ENCODE measurements around the gene TMCC2. TPM values are rescaled to one million over a fixed set of nuclear protein-coding genes. Genes with fewer than 3 reads are reported as not detected.

TMCC2 gene
- total and polyA plus RNA-seq, 11 donors = 0.97 to 5.1 (median 2.0) TPM

DNA sequence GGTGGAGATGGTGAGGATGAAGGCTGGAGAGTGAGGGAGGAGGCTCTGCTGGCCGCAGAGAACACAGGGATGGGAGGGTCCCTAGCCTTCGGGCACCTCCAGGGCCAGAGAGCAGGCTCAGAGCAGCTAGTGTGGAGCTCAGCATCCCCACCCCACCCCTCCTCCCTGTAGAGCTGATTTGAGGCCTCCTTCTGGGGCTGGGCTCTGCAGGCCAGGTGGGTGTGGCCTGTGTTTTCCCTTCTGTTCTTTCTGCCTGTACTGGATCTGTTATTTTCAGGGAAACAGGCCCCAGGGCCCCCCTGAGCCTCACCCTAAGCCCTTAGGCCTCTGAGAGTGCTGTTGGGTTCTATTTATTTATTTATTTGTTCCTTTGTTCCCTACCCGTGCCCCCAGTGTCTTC is 44.8 kb downstream of the TMCC2 start:
- intact Hi-C loops (cut with DNase I) = loop anchor here in 2 of 10 donors (2.0 to 10.0 kb wide), 3 partner anchors 52 to 252 kb away; no protein-coding TSS in a partner anchor
- no peaks in the 10 kb centered on the region for H3K27me3 ChIP-seq
- 86 to 95% (median 86%) methylated on average over 3 of the region's 3 CpGs for WGBS, 4 donors
- H3K9me3 ChIP-seq = no peaks in the 10 kb centered on the region
- DNase-seq (no peak), ATAC-seq (no peak)
- TF ChIP-seq, protein P1, sequence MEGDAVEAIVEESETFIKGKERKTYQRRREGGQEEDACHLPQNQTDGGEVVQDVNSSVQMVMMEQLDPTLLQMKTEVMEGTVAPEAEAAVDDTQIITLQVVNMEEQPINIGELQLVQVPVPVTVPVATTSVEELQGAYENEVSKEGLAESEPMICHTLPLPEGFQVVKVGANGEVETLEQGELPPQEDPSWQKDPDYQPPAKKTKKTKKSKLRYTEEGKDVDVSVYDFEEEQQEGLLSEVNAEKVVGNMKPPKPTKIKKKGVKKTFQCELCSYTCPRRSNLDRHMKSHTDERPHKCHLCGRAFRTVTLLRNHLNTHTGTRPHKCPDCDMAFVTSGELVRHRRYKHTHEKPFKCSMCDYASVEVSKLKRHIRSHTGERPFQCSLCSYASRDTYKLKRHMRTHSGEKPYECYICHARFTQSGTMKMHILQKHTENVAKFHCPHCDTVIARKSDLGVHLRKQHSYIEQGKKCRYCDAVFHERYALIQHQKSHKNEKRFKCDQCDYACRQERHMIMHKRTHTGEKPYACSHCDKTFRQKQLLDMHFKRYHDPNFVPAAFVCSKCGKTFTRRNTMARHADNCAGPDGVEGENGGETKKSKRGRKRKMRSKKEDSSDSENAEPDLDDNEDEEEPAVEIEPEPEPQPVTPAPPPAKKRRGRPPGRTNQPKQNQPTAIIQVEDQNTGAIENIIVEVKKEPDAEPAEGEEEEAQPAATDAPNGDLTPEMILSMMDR (IDR thresholded peaks at IDR 0.05) = no peak
- no peak for TF ChIP-seq POLR2A (IDR thresholded peaks at IDR 0.05)
- no peaks in the 10 kb centered on the region for H3K36me3 ChIP-seq
- H3K4me1 ChIP-seq = peaks cover 0 to 36% (median 11%) of the 10 kb centered on the region in 12 donors
- no peak overlapping the region for H3K4me3 ChIP-seq
- H3K27ac ChIP-seq = no peak overlapping the region

DNA sequence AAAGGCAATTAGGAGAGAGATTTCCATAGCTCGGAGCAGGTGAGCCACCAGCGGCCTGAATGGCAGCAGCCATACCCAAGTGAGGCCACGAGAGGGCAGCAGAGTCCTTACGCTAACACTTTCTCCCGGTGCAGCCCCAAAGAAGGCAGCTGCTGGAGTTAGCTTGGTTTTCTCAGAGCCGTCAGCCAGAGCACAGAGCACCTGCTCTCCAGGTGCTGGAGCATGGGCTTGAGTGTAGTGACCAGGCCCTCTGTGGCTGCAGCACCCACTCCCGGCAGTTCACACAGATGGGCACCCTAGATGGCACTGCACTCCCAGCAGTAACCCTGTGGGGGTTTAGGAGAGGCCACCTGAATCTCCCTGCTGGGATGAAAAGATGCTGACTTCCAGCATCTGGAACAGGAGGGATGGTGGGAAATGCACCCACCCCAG is 45.8 kb downstream of the TMCC2 start:
- DNase-seq (peak; percentile 75 to 90 (median 80)), ATAC-seq (peak; percentile 70 to 87 (median 78))
- H3K36me3 ChIP-seq = no peaks in the 10 kb centered on the region
- H3K4me3 ChIP-seq = no peak overlapping the region
- H3K9me3 ChIP-seq = no peaks in the 10 kb centered on the region
- intact Hi-C loops (cut with DNase I) = loop anchor here in 9 of 10 donors (1.0 to 10.0 kb wide), 4 partner anchors 51 to 251 kb away; no protein-coding TSS in a partner anchor
- H3K27me3 ChIP-seq = no peaks in the 10 kb centered on the region
- H3K4me1 ChIP-seq = peaks cover 0 to 33% (median 11%) of the 10 kb centered on the region in 12 donors
- no peak for TF ChIP-seq POLR2A (IDR thresholded peaks at IDR 0.05)
- TF ChIP-seq, protein P1 (IDR thresholded peaks at IDR 0.05) = peak; percentile 93 to 99 (median 99)
- H3K27ac ChIP-seq = no peak overlapping the region
- 10 to 20% (median 12%) methylated on average over 5 to 7 of the region's 7 CpGs; no CpG with 5 or more reads in 1 of the 4 donors for WGBS, 4 donors

DNA sequence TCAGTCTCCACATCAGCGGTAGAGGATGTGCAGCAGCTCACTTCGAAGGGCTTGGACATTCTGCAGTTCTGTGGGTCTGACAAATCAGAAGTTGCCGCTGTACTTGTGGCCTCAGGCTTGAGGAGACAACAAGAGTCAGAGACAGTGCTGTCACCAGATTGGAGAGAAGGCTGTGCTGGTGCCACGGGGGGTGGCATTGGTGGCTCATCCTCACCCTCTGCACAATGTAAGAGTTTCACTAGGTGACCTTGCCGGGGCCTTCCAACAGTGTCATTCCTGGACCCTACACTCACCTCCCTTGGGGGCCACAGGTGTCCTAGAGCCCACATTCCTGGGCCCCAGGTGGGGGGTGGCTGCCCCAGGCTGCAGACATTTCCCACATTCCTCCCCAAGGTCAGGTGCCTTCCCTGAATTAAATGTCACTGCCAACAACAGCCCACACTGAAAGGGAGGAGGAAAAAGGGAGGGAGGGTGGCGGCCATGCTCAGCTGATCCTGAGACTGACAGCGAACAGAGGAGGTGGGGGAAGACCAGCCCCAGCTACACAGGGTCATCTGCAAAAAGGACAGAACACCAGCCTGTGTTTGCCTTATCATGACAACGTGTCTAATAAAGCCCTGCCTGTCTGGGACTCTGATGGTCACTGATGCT is 46.4 kb downstream of the TMCC2 start:
- Histone ChIP-seq H3K27ac (no peak overlapping the region), H3K9me3 (no peaks in the 10 kb centered on the region), H3K4me3 (no peak overlapping the region), H3K36me3 (no peaks in the 10 kb centered on the region), H3K4me1 (peaks cover 0 to 33% (median 11%) of the 10 kb centered on the region in 12 donors), H3K27me3 (no peaks in the 10 kb centered on the region)
- intact Hi-C loops (cut with DNase I) = loop anchor here in 2 of 10 donors (1.0 to 10.0 kb wide), 3 partner anchors 51 to 251 kb away; no protein-coding TSS in a partner anchor
- TF ChIP-seq POLR2A (IDR thresholded peaks at IDR 0.05) = no peak
- TF ChIP-seq, protein P1 (IDR thresholded peaks at IDR 0.05) = no peak
- DNase-seq (no peak), ATAC-seq (no peak)
- 71 to 80% (median 78%) methylated on average over 8 of the region's 8 CpGs for WGBS, 4 donors

DNA sequence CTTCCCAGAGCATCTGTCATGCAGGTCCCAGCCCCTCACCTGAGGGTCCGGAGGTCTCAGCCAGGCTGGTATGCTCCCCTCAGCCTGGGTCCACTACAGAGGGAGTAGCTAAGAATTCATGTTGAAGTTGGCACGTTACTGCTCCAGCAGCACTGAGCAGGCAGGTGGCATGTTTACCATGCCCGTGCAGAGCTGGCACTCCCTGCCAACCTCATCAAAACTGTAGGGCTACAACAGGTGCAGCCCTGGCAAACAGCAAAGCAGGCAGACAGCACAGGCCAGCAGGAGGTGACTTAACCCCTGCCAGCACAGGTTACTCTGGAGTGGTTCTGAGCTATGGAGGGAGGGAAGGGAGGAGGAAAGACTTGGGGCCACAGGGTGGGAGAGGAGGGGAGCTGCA is 47.4 kb downstream of the TMCC2 start:
- no peaks in the 10 kb centered on the region for H3K9me3 ChIP-seq
- 87 to 100% (median 89%) methylated on average over 3 of the region's 3 CpGs for WGBS, 4 donors
- intact Hi-C loops (cut with DNase I) = loop anchor here in 1 of 10 donors (10.0 kb wide), 2 partner anchors 210 to 250 kb away; no protein-coding TSS in a partner anchor
- no peaks in the 10 kb centered on the region for H3K27me3 ChIP-seq
- DNase-seq (no peak), ATAC-seq (no peak)
- no peak overlapping the region for H3K27ac ChIP-seq
- peaks cover 0 to 33% (median 11%) of the 10 kb centered on the region in 12 donors for H3K4me1 ChIP-seq
- no peaks in the 10 kb centered on the region for H3K36me3 ChIP-seq
- no peak overlapping the region for H3K4me3 ChIP-seq
- no peak for TF ChIP-seq POLR2A (IDR thresholded peaks at IDR 0.05)

All from heart left ventricle (tissue), 16 donors.